HL-60/S4 (cell line): ENCODE data around the gene GFRA4.

Source experiments
- in situ Hi-C: fragments of 300-500 bp; cut with MboI; formaldehyde crosslinking; loops from 2 replicates; pipeline ENCODE4 v1.14.3; 2022; ENCODE audit warnings: low sequenced_read_pairs

Gene GFRA4

GRCh38 chr20:3663031-3663701, at the start of gene GFRA4:
TSS of gene GFRA4 (minus strand) at chr20:3663399. CDS start at chr20:3663399, 0 bp downstream.
- in situ Hi-C loops: no loop called here

- in situ Hi-C loops: no loop called here
Observed at GRCh38 chr20:3712279-3712873, 49.2 kb upstream of the GFRA4 start, which contains the start of gene SIGLEC1. TSS of gene SIGLEC1 (minus strand) at chr20:3712600. CDS start at chr20:3707128, 5,472 bp downstream.

GRCh38 chr20:3711484-3711941, 48.3 kb upstream of the GFRA4 start:
- in situ Hi-C loops: no loop called here

GRCh38 chr20:3710703-3711483, 47.7 kb upstream of the GFRA4 start:
- in situ Hi-C loops: no loop called here

GRCh38 chr20:3710011-3710466, 46.8 kb upstream of the GFRA4 start:
- in situ Hi-C loops: no loop called here

GRCh38 chr20:3707508-3707899, 44.3 kb upstream of the GFRA4 start:
- in situ Hi-C loops: no loop called here

- in situ Hi-C loops: no loop called here
Observed at GRCh38 chr20:3706774-3707507, 43.7 kb upstream of the GFRA4 start.

- in situ Hi-C loops: no loop called here
Observed at GRCh38 chr20:3705970-3706739, 43.0 kb upstream of the GFRA4 start.

- in situ Hi-C loops: no loop called here
Observed at GRCh38 chr20:3705491-3705969, 42.3 kb upstream of the GFRA4 start.

- in situ Hi-C loops: no loop called here
Observed at GRCh38 chr20:3704087-3704486, 40.9 kb upstream of the GFRA4 start.

- in situ Hi-C loops: no loop called here
Observed at GRCh38 chr20:3702611-3703391, 39.6 kb upstream of the GFRA4 start.

- in situ Hi-C loops: no loop called here
Observed at GRCh38 chr20:3701061-3701998, 38.1 kb upstream of the GFRA4 start.

GRCh38 chr20:3699037-3699436, 35.8 kb upstream of the GFRA4 start:
- in situ Hi-C loops: loop anchor here (25.0 kb wide), 1 partner anchor 888 kb away; no protein-coding TSS in a partner anchor

GRCh38 chr20:3698591-3699001, 35.4 kb upstream of the GFRA4 start:
- in situ Hi-C loops: loop anchor here (25.0 kb wide), 1 partner anchor 889 kb away; no protein-coding TSS in a partner anchor

GRCh38 chr20:3697588-3698305, 34.5 kb upstream of the GFRA4 start:
- in situ Hi-C loops: loop anchor here (25.0 kb wide), 1 partner anchor 890 kb away; no protein-coding TSS in a partner anchor

GRCh38 chr20:3696745-3697587, 33.8 kb upstream of the GFRA4 start:
- in situ Hi-C loops: loop anchor here (25.0 kb wide), 1 partner anchor 890 kb away; no protein-coding TSS in a partner anchor
